Breast epithelium (tissue), 4 donors: ENCODE results near the gene YEATS4. TPM values are rescaled to one million over a fixed set of nuclear protein-coding genes. Genes with fewer than 3 reads are reported as not detected.

Source experiments
- DNase-seq, 2 donors: peaks; one replicate each; pipeline ENCODE4 v3.0.0-alpha.2; 2019; ENCODE audit warnings: low spot score in 2 of 2
- H3K27ac ChIP-seq, 2 donors: fragments of 200-600 bp; sonication (generic) in 1 of 2; one replicate each; pipeline ENCODE4 v1.5.1; 2016 to 2019; ENCODE audit warnings: mild to moderate bottlenecking in 1 of 2
- H3K27me3 ChIP-seq, 2 donors: fragments of 200-600 bp; sonication (generic) in 1 of 2; one replicate each; pipeline versions ENCODE4 v1.5.1 to v1.6.0; 2017 to 2019; ENCODE audit warnings: control low read depth in 1 of 2, mild to moderate bottlenecking in 1 of 2
- H3K36me3 ChIP-seq: fragments of 200-600 bp; one replicate; pipeline ENCODE4 v1.5.1; 2019
- H3K4me1 ChIP-seq, 2 donors: fragments of 200-600 bp; sonication (generic); one replicate each; pipeline ENCODE4 v1.5.1; 2016 to 2019; ENCODE audit warnings: control low read depth in 1 of 2
- H3K4me3 ChIP-seq, 3 donors: fragments of 200-600 bp; sonication (generic); 1 replicate in 2 of 3; 2 replicates in 1 of 3; pipeline ENCODE4 v1.5.1; 2016 to 2019; ENCODE audit warnings: mild to moderate bottlenecking in 3 of 3, moderate library complexity in 2 of 3
- H3K9me3 ChIP-seq, 2 donors: fragments of 200-600 bp; sonication (generic) in 1 of 2; one replicate each; pipeline ENCODE4 v1.5.1; 2016 to 2019; ENCODE audit warnings: control low read depth in 1 of 2
- CTCF ChIP-seq, 3 donors: fragments of 450-650 bp; IDR thresholded peaks; one replicate each; pipeline ENCODE4 v1.5.1; 2016 to 2017; ENCODE audit warnings: antibody characterized with exemption in 3 of 3, mild to moderate bottlenecking in 3 of 3, moderate library complexity in 3 of 3
- POLR2A ChIP-seq: fragments of 450-650 bp; IDR thresholded peaks from one replicate; pipeline ENCODE4 v1.6.1; 2016; ENCODE audit warnings: antibody characterized with exemption, mild to moderate bottlenecking, moderate library complexity
- POLR2AphosphoS5 ChIP-seq, 3 donors: sonication (generic); formaldehyde crosslinking; IDR thresholded peaks; one replicate each; pipeline ENCODE4 v1.6.1; 2017; ENCODE audit warnings: antibody characterized with exemption in 3 of 3
- intact Hi-C: fragments of 100-400 bp; cut with DNase I; formaldehyde crosslinking; loops from one replicate; pipeline ENCODE4 v1.15.1; 2023; ENCODE audit warnings: low total_unique reads
- total RNA-seq, 3 donors: library from RNA; depleted of rRNA; stranded (reverse); fragments of >200 nt; gene quantifications; one replicate each; pipeline ENCODE4 v1.1.0, GENCODE V29; 2016

The YEATS4 gene
- total RNA-seq, 3 donors from 2014 or later = 13.8 to 23.0 (median 16.1) TPM

DNA sequence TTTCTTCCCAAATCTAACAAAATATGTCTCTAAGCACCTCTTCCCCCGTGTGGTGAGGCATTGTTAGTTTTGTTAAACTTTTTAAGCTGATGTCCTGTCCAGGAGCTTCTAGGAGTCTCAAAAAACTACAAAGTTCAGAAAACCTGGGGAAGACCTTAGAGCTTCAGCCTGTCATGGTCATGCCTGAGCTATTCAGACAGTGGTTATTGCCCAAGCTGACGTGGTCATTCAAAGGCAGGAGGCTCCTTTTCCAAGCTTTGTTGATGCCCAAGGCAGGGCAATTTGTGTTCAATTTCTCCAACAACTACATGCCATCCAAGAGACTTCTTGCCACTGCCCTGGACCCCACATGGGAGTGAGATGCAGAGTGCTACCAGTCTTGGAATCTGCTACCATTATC, 17.1 kb upstream of the YEATS4 start:
- Histone ChIP-seq H3K4me3 (no peak overlapping the region), H3K36me3 (no peaks in the 10 kb centered on the region), H3K9me3 (no peaks in the 10 kb centered on the region), H3K4me1 (no peaks in the 10 kb centered on the region), H3K27me3 (no peaks in the 10 kb centered on the region), H3K27ac (no peak overlapping the region)
- intact Hi-C loops = no loop called here
- TF ChIP-seq CTCF (IDR thresholded peaks at IDR 0.05) (no peak), POLR2AphosphoS5 (IDR thresholded peaks at IDR 0.05) (no peak), POLR2A (no peak)
- DNase-seq = no peak

GRCh38 chr12:69343357-69343756, 16.2 kb upstream of the YEATS4 start:
- DNase-seq = no peak
- Histone ChIP-seq H3K4me3 (no peak overlapping the region), H3K27ac (no peak overlapping the region), H3K36me3 (no peaks in the 10 kb centered on the region), H3K27me3 (no peaks in the 10 kb centered on the region), H3K4me1 (no peaks in the 10 kb centered on the region), H3K9me3 (no peaks in the 10 kb centered on the region)
- TF ChIP-seq POLR2A (no peak), POLR2AphosphoS5 (IDR thresholded peaks at IDR 0.05) (no peak), CTCF (IDR thresholded peaks at IDR 0.05) (no peak)
- intact Hi-C loops = no loop called here

DNA sequence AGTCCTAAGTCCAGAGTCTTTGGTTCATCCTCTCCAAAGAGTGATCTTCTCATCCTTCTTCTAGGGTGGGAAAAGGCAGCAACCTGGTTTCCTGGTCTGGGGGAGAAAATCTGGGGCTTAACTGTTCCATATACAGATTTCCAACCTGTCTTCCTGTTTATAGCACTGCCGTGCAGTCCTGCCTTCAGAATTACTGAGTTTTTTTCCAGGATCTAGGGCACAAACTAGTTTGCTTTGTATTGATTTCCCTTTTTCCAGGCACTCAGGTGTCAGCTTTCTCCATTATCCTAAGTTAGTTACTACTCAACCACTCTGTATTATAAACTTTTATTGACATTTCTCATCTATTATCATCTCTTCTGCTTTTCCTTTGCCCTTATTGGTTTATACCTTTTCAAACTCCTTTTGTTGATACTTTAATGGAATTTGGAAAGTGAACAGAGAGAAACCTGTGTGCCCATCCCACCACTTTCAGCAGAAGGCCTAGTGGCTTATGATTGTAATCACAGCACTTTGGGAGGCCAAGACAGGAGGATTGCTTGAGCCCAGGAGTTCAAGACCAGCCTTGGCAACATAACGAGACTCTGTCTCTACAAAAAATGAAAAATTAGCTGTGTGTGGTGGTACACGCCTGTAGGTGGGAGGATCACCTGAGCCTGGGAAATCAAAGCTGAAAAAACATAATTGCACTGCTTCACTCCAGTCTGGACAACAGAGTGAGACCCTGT, 15.5 kb upstream of the YEATS4 start:
- no peak overlapping the region for H3K4me3 ChIP-seq
- H3K36me3 ChIP-seq = no peaks in the 10 kb centered on the region
- H3K27me3 ChIP-seq = no peaks in the 10 kb centered on the region
- intact Hi-C loops = no loop called here
- H3K9me3 ChIP-seq = no peaks in the 10 kb centered on the region
- no peaks in the 10 kb centered on the region for H3K4me1 ChIP-seq
- TF ChIP-seq POLR2AphosphoS5 (IDR thresholded peaks at IDR 0.05) = no peak
- TF ChIP-seq CTCF (IDR thresholded peaks at IDR 0.05) = no peak
- no peak for TF ChIP-seq POLR2A
- no peak overlapping the region for H3K27ac ChIP-seq
- no peak for DNase-seq

GRCh38 chr12:69345077-69345476, 14.5 kb upstream of the YEATS4 start:
- Histone ChIP-seq H3K27me3 (no peaks in the 10 kb centered on the region), H3K4me3 (no peak overlapping the region), H3K9me3 (no peaks in the 10 kb centered on the region), H3K4me1 (no peaks in the 10 kb centered on the region), H3K36me3 (no peaks in the 10 kb centered on the region), H3K27ac (no peak overlapping the region)
- intact Hi-C loops = no loop called here
- no peak for TF ChIP-seq POLR2A
- no peak for TF ChIP-seq CTCF (IDR thresholded peaks at IDR 0.05)
- no peak for DNase-seq

- Histone ChIP-seq H3K27ac (no peak overlapping the region), H3K27me3 (no peaks in the 10 kb centered on the region), H3K36me3 (no peaks in the 10 kb centered on the region), H3K4me1 (no peaks in the 10 kb centered on the region), H3K4me3 (no peak overlapping the region), H3K9me3 (no peaks in the 10 kb centered on the region)
- DNase-seq = no peak
- no peak for TF ChIP-seq CTCF (IDR thresholded peaks at IDR 0.05)
- no peak for TF ChIP-seq POLR2A
- TF ChIP-seq POLR2AphosphoS5 (IDR thresholded peaks at IDR 0.05) = no peak
- intact Hi-C loops = no loop called here
Observed at GRCh38 chr12:69345742-69346141, 13.8 kb upstream of the YEATS4 start.
